ENCODE results near the gene CERS3. TPM values are rescaled to one million over a fixed set of nuclear protein-coding genes. Genes with fewer than 3 reads are reported as not detected.

Gene CERS3
- total and polyA plus RNA-seq, 2 of the 4 experiments (the other 2 are of a cell fraction), result not detected

DNA sequence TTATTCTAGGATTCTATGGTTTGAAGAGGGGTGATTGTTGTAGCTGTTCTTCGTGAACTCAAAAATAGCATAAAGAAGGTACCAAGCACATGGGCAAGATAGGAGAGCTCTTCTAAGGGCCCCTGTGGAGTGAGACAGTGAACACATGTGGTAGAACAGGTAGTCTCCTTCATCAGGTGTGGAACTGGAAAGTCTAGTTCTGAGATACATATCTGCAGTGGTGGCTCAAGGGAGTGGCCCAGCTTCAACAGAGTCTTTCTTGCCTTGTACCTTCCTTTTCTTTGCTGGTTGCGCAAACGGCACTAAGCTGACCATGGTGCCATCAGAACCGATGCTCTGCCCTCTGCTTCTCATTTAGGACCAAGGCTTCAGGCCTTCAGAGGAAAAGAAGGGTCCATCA, 65.2 kb downstream of the CERS3 start:
- no peak for ATAC-seq (ENCODE audit: low read depth)
- H3K27ac ChIP-seq (ENCODE audit: insufficient read depth, low read length), result no peak overlapping the region
- H2BK5ac ChIP-seq (ENCODE audit: low read depth, low read length, poor library complexity, severe bottlenecking), result no peak overlapping the region
- H2AFZ ChIP-seq (replicated peaks; ENCODE audit: low read length, poor library complexity), result no peak overlapping the region
- H3K27me3 ChIP-seq (ENCODE audit: control insufficient read depth, insufficient read depth, low read length), result no peaks in the 10 kb centered on the region
- BruUV-seq (replicated peaks), result no TSS peak
- no peak overlapping the region for H2BK20ac ChIP-seq (ENCODE audit: low read depth, low read length)
- POLR2A ChIA-PET (ENCODE audit: unreplicated experiment), result no interaction called here
- WGBS, 2 experiments (ENCODE audit: extremely low coverage in 2 of 2, insufficient read length in 1 of 2), result no CpG with 5 or more reads among the region's 4 CpGs
- no peak overlapping the region for H2AK9ac ChIP-seq (replicated peaks; ENCODE audit: low read depth, low read length, poor library complexity)
- in situ Hi-C loops (cut with MboI; ENCODE audit: low sequenced_read_pairs) (no loop called here), intact Hi-C loops (cut with micrococcal nuclease) (no loop called here), dilution Hi-C loops (cut with HindIII; ENCODE audit: low sequenced_read_pairs, unreplicated experiment) (no loop called here)
- no peaks in the 10 kb centered on the region for H3K79me1 ChIP-seq (ENCODE audit: low read depth in 1 of 2, low read length in 2 of 2)
- no peak overlapping the region for H3K23ac ChIP-seq (ENCODE audit: low read depth, low read length)
- H3K9me1 ChIP-seq (ENCODE audit: insufficient read depth, low read length), result no peaks in the 10 kb centered on the region
- TF ChIP-seq MXI1 (IDR thresholded peaks at IDR 0.05; ENCODE audit: borderline replicate concordance, low read depth, low read length) (no peak), POLR2A (IDR thresholded peaks at IDR 0.05; ENCODE audit: low read depth, low read length) (no peak), BHLHE40 (IDR thresholded peaks at IDR 0.05; ENCODE audit: low read depth, low read length) (no peak), CEBPB (IDR thresholded peaks at IDR 0.05; ENCODE audit: low read depth, low read length) (no peak), SMC3 (IDR thresholded peaks at IDR 0.05; ENCODE audit: low read depth, low read length) (no peak), RAD21 (IDR thresholded peaks at IDR 0.05; ENCODE audit: low read length) (no peak), FOS (IDR thresholded peaks at IDR 0.05; ENCODE audit: low read depth, low read length) (no peak), MAFK (IDR thresholded peaks at IDR 0.05; ENCODE audit: low read depth, low read length) (no peak)
- TF ChIP-seq, protein P1, sequence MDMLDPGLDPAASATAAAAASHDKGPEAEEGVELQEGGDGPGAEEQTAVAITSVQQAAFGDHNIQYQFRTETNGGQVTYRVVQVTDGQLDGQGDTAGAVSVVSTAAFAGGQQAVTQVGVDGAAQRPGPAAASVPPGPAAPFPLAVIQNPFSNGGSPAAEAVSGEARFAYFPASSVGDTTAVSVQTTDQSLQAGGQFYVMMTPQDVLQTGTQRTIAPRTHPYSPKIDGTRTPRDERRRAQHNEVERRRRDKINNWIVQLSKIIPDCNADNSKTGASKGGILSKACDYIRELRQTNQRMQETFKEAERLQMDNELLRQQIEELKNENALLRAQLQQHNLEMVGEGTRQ (IDR thresholded peaks at IDR 0.05; ENCODE audit: low read depth, low read length), result no peak
- no peak overlapping the region for H2BK120ac ChIP-seq (ENCODE audit: low read depth, low read length)
- no peak overlapping the region for H2AK5ac ChIP-seq (ENCODE audit: low read depth, low read length)
- peaks cover 18% of the 10 kb centered on the region for H3K9me3 ChIP-seq (ENCODE audit: control insufficient read depth, insufficient read depth, low read length)
- no peak overlapping the region for H3K4me2 ChIP-seq (ENCODE audit: low read depth, low read length)
- no peak overlapping the region for H3K4me3 ChIP-seq (ENCODE audit: insufficient read depth, low read depth, low read length)
- H3K14ac ChIP-seq (replicated peaks; ENCODE audit: low read depth, low read length), result no peak overlapping the region
- H3K56ac ChIP-seq (ENCODE audit: extremely low read depth, insufficient read depth, low read length), result no peak overlapping the region
- H4K20me1 ChIP-seq (ENCODE audit: insufficient read depth, low read length), result no peaks in the 10 kb centered on the region
- no peak overlapping the region for H3K9ac ChIP-seq (ENCODE audit: low read depth, low read length)
- no peak overlapping the region for H4K5ac ChIP-seq (ENCODE audit: low read depth, low read length)
- no peak overlapping the region for H3K18ac ChIP-seq (ENCODE audit: low read depth, low read length)
- CTCF ChIA-PET, result no interaction called here
- H4K8ac ChIP-seq (ENCODE audit: low read depth in 2 of 2, low read length in 2 of 2), result no peak overlapping the region
- DNase-seq, result no peak
- H4K91ac ChIP-seq (ENCODE audit: insufficient read depth, low read depth, low read length), result no peak overlapping the region
- no peaks in the 10 kb centered on the region for H3K4me1 ChIP-seq (ENCODE audit: control insufficient read depth, insufficient read depth, low read length)
- no peak overlapping the region for H2BK15ac ChIP-seq (ENCODE audit: low read depth, low read length)
- no peak overlapping the region for H3K4ac ChIP-seq (ENCODE audit: low read depth, low read length)
- no peaks in the 10 kb centered on the region for H3K36me3 ChIP-seq (ENCODE audit: control insufficient read depth, insufficient read depth, low read length)
